GM18507 (cell line): ENCODE data around the gene NSUN4.
"Not testable (repeated sequence)": the region's sequence is repeated elsewhere in the genome, so short reads cannot be mapped to it uniquely, and the experiment has no call there.

ENCODE experiments used
- DNase-seq: peaks from one replicate; pipeline ENCODE4 v3.0.0; 2011; ENCODE audit warnings: low read depth; ENCODE audit not compliant: insufficient read length; ENCODE audit errors: extremely low spot score
- FAIRE-seq: peaks from 2 replicates; lab custom pipeline; 2011; peaks lifted over from hg19 to GRCh38; lab: Jason Lieb, UNC

Gene NSUN4

DNA sequence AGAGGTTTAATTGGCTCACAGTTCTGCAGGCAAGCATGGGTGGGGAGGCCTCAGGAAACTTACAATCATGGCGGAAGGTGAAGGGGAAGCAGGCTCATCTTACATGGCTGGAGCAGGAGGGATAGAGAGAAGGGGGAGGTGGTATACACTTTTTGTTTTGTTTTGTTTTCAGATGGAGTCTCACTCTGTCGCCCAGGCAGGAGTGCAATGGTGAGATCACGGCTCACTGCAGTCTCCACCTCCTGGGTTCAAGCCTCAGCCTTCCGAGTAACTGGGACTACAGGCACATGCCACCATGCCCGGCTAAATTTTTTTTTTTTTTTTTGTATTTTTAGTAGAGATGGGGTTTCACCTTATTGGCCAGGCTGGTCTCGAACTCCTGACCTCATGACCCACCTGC lies 18.4 kb upstream of the NSUN4 start:
- not testable (repeated sequence) for DNase-seq, FAIRE-seq

DNA sequence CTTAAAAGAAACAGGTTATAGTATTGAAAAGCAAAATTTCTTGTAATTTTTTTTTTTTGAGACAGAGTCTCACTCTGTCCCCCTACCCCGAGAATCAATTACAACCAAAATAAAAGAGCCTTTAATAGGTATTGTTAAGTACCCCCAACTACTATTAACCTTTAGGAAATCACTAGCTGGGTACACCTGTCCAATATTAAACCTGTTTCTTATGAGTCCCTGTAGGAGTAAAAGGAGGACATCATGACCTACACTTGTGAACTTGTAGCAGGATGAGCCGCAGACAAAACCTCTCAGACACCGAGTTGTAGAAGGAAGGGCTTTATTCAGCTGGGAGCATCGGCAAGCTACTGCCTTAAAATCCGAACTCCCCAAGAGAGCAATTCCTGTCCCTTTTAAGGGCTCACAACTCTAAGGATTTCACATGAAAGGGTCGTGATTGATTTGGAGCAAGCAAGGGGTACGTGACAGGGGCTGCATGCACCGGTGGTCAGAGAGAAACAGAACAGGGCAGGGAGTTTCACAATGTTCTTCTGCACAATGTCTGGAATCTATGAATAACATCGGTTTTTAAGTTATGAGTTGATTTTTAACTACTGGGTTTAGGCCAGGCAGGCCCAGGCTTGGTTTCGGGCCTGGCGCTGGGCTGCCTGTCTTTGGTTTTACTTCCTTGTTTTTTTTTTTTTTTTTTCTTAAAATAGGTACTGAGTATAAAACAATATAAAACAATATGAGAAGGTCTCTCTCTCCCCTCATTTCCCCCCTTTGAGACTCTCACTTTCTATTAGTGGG lies 15.1 kb upstream of the NSUN4 start:
- DNase-seq: not testable (repeated sequence)
- peak; percentile 92 for FAIRE-seq

DNA sequence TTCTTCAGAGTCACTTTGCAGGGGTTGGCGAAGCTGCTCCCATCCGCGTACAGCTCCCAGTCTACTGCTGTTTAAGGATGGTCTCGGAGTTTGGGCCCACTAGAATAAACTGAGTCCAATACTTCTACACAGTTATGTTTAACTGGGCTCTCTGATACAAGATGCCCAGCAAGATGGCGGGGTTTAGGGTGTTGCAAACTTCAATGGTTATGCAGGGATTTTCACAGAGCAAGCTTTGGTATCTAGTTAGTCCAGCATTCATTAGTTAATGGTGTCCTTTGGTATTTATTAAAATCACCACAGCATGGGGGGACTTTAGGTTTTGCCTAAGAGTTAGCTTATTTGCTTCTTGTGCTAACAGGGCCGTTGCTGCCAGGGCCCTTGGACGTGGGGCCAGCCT lies 12.4 kb upstream of the NSUN4 start:
- FAIRE-seq: peak; percentile 67
- DNase-seq: not testable (repeated sequence)

DNA sequence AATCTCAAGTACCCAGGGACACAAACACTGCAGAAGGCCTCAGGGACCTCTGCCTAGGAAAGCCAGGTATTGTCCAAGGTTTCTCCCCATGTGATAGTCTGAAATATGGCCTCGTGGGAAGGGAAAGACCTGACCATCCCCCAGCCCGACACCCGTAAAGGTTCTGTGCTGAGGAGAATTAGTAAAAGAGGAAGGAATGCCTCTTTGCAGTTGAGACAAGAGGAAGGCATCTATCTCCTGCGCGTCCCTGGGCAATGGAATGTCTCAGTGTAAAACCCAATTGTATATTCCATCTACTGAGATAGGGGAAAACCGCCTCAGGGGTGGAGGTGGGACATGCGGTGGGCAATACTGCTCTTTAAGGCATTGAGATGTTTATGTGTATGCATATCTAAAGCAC lies 10.8 kb upstream of the NSUN4 start:
- not testable (repeated sequence) for DNase-seq, FAIRE-seq

DNA sequence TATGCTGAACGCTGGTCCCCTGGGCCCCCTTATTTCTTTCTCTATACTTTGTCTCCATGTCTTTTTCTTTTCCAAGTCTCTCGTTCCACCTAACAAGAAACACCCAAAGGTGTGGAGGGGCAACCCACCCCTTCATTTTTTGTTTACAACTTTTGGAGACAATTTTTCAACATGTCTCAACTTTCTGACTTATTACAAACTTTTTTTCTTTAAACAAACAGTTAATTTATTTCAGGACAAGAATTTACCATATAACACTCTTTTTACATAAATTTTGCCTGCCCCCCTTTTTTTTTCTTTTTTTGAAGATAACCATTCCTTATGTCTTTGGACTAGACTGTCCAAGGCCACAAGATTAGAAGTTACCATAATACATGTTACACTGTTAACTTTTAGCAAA lies 10.2 kb upstream of the NSUN4 start:
- DNase-seq, FAIRE-seq: not testable (repeated sequence)

DNA sequence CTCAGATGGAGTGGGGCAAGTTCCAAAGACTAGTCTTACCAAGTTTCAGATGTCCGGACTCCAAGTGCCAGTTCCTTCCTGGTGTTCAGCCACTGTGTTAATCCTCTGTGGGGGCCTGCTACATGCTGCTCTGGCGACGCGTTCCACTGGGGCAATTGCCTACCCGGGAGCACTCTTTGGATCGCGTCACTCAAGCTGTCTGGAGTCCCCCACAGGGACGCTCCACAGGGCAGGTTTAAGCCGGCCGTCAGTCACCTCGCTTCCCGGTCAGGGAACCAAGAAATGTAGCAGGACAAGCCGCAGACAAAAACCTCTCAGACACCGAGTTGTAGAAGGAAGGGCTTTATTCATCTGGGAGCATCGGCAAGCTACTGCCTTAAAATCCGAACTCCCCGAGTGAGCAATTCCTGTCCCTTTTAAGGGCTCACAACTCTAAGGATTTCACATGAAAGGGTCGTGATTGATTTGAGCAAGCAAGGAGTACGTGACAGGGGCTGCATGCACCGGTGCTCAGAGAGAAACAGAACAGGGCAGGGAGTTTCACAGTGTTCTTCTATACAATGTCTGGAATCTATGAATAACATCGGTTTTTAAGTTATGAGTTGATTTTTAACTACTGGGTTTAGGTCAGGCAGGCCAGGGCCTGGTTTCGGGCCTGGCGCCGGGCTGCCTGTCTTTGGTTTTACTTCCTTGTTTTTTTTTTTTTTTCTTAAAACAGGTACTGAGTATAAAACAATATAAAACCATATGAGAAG lies 8.6 kb upstream of the NSUN4 start:
- not testable (repeated sequence) for DNase-seq
- FAIRE-seq: peak; percentile 90

DNA sequence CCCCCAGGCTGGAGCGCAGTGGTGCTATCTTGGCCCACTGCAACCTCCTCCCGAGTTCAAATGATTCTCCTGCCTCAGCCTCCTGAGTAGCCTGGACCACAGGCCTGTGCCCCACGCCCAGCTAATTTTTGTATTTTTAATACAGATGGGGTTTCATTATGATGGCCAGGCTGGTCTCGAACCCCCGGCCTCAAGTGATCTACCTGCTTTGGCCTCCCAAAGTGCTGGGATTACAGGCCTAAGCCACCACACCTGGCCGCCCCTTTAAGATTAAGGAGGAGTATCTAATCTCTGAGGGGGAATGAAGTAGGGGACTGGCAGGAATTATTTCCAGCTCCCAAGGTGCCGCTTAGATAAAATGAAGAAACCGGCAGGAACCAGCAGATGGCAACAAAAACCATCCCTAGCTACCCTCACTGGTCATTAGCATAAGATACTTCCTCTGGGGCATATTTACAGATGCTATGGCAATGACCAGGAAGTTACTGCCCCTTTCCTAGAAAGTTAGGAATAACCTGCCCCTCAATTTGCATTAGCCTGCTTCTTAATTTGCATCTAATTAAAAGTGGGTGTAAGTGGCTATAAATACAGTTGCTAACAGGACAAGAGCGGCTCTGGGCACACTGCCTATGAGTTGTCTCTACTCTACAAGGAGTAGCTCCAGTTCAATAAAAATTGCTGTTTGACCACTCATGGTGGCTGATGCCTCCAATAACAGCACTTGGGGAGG lies 7.1 kb upstream of the NSUN4 start:
- DNase-seq: peak; percentile 40
- peak; percentile 97 for FAIRE-seq

DNA sequence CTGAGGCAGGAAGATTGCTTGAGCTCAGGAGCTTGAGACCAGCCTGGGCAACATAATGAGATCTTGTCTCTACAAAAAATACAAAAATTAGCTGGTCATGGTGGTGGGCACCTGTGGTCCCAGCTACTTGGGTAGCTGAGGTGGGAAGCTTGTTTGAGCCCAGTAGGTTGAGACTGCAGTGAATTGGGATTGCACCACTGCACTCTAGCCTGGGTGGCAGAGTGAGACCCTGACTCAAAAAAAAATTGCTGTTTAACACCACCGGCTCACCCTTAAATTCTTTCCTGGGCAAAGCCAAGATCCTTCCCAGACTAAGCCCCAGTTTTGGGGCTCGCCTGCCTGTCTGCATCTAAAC lies 6.6 kb upstream of the NSUN4 start:
- DNase-seq: no peak
- no peak for FAIRE-seq

DNA sequence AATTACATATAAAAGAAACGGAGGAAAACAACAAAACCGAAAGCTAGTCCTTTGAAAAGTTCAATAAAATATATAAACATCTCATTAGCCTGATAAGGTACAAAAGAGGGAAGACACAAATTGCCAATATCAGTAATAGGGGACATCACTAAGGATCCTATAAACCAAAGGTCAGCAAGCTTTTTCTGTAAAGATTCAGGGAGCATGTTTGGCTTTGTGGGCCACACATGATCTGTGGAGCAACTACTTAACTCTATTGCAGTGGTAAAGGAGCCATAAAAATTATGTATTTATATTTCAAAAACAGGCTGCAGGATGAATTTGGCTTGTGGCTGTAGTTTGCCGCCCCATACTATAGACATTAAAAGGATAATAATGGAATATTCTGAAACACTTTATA lies 5.5 kb upstream of the NSUN4 start:
- DNase-seq: no peak

DNA sequence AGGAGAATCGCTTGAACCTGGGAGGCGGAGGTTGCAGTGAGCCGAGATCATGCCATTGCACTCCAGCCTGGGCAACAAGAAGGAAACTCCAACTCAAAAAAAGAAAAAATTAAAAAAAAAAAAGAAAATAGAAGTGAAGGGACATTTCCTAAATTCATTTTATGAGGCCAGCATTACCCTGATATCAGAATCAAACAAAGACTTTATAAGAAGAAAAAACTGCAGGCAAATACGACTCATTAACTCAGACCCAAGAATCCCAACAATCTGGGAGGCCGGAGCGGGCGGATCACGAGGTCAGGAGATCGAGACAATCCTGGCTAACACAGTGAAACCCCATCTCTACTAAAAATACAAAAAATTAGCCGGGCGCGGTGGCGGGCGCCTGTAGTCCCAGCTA lies 3.2 kb upstream of the NSUN4 start:
- DNase-seq, FAIRE-seq: not testable (repeated sequence)

More for the DNA sequence above, 5.5 kb upstream of the NSUN4 start:
- no peak for FAIRE-seq

DNA sequence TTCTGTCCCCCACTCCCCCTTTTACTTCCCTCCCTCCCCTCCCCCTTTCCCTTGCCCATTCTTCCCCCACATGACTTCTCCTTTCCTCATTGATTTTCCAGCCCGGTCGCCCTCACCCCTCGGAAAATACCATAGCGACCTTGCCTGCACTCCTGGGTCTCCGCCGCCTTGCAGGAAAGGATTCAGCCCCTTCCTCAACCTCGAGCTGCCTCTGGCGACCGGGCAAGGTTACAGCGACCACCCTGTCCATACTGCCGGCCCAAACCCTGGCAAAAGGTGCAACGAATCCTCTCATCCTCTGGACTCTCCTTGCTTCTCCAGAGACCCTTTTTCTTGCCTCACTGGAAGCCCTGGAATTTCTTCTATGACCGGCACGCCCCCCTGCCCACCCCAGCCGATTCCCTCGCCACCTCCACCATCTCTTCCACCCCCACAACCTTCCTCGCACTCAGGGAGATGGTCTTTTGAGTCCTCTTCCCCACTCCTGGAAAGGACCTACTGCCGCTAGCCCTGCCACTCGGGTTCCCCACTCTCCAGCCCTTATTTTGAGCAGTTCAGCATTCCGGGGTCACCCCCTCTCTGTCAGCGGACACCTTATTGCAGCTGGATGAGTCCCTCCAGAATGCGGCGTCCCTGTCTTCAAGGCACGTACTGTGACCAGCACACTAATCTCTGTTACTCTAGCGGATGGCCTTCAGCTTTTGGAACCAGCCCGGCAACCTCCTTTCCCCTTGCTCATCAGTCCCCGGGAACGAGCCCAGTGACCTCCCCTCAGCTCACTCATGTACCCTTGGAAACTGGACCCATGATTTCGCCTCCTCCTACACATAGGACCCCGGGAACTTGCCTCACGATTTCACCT lies 846 bp downstream of the NSUN4 start:
- FAIRE-seq (no peak), DNase-seq (no peak)

DNA sequence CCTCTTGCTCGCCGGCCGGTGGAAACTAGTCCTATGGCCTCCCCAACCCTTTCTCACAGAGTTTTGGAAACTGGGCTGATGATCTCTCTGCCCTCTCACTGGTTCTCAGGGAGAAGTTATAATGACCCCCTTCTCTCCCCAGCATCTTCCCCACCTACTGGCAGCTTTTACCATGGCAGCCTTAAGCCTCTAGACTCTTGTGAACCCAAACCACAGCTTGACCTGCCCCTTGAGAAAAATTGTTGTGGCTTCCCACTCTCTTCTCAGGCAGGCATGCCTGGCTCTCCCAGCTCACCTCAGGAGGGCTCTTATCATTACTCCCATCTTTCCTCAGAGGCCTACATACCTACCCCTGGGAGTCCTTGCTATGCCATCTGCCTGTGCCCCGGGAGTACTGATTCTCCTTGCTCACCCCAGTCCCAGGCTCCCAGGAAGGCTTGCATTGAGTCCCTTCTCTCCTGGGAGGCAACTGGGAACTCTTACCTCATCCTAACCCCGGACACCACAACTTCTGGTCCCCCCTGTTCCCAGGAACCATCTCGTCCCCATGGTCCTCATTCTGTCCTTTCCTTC lies 1.6 kb downstream of the NSUN4 start:
- peak; percentile 79 for FAIRE-seq
- no peak for DNase-seq

DNA sequence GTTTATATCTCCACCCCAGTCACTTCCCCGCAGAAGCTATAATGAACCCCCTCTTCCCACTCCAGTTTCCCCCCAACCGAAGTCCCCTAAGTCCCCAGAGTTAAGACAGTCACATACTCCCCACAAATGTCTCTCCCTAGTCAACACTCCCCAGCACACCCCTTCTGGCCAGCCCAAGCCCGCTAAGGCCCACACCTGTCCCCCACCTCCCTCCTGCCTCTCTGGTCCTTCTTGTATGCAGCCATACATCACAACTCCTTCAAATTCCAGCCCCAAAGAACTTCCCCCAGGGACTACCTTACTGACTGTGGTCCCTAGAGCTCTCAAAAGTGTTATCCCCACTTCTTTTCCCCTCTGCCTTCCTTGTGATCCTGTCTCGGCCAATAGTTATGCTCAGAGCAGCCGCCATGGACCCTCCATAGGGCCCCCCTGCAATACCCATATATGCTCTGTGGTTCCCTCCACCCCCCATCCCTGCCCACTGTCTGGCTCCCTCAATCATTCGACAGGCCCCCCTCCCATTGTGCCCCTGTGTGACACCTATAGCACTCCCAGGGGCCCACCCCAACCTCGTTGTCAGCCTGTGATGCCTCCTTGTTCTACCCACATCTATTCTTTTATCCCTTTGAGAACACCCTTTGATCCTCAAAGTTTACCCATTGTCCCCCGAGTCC lies 2.2 kb downstream of the NSUN4 start:
- no peak for FAIRE-seq
- no peak for DNase-seq

DNA sequence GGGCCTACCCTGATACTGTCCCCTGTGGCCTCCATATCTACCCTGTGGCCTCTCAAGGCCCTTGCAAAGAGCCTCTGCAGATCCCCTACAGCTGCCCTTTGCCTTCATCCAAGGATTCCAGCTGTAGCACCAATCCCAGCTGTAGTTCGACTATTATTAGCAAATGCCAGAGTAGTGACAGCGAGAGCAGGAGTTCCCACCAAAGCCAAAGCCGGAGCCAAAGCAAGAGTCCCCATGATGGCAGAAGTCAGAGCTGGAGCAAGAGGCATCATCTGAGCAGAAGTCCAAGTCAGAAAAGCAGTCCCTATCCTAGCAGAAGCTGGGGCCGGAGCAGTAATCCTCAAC lies 2.7 kb downstream of the NSUN4 start:
- no peak for FAIRE-seq
- no peak for DNase-seq

DNA sequence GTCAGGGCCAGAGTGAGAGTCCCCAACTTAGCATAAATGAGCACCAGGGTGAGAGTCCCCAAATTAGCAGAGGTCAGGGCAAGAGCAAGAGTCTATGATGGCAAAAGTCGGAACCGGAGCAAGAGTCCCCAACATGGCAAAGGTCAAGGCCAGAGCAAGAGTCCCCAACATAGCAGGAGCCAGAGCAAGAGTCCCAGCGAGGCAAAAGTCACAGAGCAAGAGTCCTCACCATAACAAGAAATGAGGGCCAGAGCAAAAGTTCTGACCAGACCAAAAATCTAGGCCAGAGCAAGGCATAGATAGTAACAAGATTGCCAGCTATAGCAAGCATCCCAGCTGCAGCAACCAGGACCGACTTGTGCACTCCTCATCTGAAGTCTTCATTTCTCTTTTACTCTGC lies 3.1 kb downstream of the NSUN4 start:
- FAIRE-seq: no peak
- no peak for DNase-seq

DNA sequence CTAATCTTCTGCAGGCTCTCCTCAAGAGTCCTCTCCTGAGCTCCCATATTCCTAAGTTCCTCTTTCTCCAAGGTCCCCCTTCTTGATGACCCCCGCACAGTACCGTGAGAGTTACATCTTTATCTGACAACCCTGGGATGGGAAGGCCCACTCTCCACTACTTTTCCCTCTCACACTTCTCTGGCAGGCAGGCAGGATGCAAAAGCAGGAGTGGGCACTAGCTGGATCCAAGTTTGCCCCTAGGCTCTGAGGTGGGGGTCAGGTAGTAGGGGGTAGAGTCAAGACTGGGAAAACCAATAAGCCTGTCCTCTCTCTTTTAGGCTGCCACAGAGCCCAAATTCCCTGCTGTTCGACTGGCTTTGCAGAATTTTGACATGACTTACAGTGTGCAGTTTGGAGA lies 3.9 kb downstream of the NSUN4 start:
- no peak for FAIRE-seq
- no peak for DNase-seq

DNA sequence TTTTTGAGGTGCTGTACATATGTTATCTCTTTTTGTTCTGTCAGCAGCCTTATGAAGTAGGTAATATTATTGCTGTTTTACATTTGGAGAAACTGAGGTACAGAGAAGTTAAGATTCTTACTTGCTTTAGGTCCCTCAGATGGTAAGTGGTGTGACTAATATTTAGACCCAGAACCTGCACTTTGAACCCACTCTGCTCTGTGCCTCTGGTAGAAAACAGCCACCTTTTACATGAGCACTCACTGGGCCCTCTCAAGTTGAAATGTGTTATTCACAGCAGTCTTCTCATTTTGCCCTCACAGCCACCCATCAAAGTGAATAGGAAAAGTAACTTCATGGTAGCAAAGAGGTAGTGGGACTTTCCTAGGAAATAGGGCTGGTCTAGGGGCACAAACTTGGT lies 4.7 kb downstream of the NSUN4 start:
- no peak for FAIRE-seq
- no peak for DNase-seq

DNA sequence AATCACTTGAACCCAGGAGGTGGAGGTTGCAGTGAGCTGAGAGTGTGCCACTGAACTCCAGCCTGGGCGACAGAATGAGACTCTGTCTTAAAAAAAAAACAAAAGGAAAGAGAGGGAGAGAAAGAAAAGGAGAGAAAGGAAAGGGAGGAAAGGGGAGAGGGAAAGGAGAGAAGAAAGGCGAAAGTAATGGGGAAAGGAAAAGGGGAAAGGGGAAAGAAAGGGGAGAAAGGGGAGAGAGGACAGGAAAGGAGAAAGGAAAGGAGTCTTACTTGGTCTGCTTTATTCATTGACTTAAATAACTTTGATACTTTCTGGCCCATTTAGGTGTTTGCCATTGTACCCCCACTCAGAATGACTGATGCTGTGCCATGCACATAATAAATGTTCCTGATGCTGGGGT lies 11.8 kb downstream of the NSUN4 start:
- FAIRE-seq: no peak
- no peak for DNase-seq

DNA sequence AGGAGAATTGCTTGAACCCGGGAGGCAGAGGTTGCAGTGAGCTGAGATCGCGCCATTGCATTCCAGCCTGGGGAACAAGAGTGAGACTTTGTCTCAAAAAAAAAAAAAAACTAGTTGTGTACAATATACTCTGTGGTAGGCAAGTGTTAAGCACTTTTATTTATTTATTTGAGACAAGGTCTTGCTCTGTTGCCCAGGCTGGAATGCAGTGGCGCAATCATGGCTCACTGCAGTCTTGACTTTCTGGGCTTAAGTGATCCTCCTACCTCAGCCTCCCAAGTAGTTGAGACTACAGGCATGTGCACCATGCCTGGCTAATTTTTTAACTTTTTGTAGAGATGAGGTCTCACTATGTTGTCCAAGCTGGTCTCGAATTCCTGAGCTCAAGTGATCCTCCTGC lies 15.3 kb downstream of the NSUN4 start:
- not testable (repeated sequence) for FAIRE-seq, DNase-seq
